ENCODE measurements around the gene DNAH2. TPM values are rescaled to one million over a fixed set of nuclear protein-coding genes. Genes with fewer than 3 reads are reported as not detected.

Gene DNAH2
- total and polyA plus RNA-seq, 9 of the 15 experiments (the other 6 are each of a cell fraction or from before 2014, with no cell fraction given), result 0.03 TPM; not detected in 8

- TF ChIP-seq KDM1A (IDR thresholded peaks at IDR 0.05) (no peak), MTA2 (IDR thresholded peaks at IDR 0.05; ENCODE audit: low read depth) (no peak), MECOM (CRISPR knock-in tag; IDR thresholded peaks at IDR 0.05) (no peak), DLX4 (CRISPR knock-in tag; IDR thresholded peaks at IDR 0.05) (no peak), POLR2A (conservative IDR thresholded peaks at IDR 0.05) (peak; percentile 60; the same call in 1 of the 2 replicates), PPARD (CRISPR knock-in tag; IDR thresholded peaks at IDR 0.05) (no peak), MTF1 (CRISPR knock-in tag; IDR thresholded peaks at IDR 0.05; ENCODE audit: borderline replicate concordance) (no peak), ZKSCAN1 (IDR thresholded peaks at IDR 0.05; ENCODE audit: low read depth, low read length) (no peak), RBM17 (IDR thresholded peaks at IDR 0.05; ENCODE audit: borderline replicate concordance, low read depth, low read length) (no peak), C11orf30 (IDR thresholded peaks at IDR 0.05; ENCODE audit: low read depth) (peak; percentile 67), NFATC3 (IDR thresholded peaks at IDR 0.05) (no peak), SNRNP70 (optimal IDR thresholded peaks at IDR 0.05; ENCODE audit: low read depth, low read length) (no peak), ZNF146 (CRISPR knock-in tag; IDR thresholded peaks at IDR 0.05; ENCODE audit: unreplicated experiment) (no peak), PHF8 (IDR thresholded peaks at IDR 0.05; ENCODE audit: borderline replicate concordance, low read length) (peak; percentile 62; the same call in 1 of the 2 replicates), PML (IDR thresholded peaks at IDR 0.05; ENCODE audit: low read length) (no peak; the same call in 1 of the 2 replicates), SMARCA5 (IDR thresholded peaks at IDR 0.05) (no peak), RBM22 (IDR thresholded peaks at IDR 0.05; ENCODE audit: low read depth, low read length, poor library complexity, severe bottlenecking) (peak; percentile 89), GABPB2 (CRISPR knock-in tag; conservative IDR thresholded peaks at IDR 0.05) (no peak), THRAP3 (IDR thresholded peaks at IDR 0.05; ENCODE audit: borderline replicate concordance) (no peak), HMG20B (CRISPR knock-in tag; IDR thresholded peaks at IDR 0.05) (no peak)
- TF ChIP-seq, protein P1, sequence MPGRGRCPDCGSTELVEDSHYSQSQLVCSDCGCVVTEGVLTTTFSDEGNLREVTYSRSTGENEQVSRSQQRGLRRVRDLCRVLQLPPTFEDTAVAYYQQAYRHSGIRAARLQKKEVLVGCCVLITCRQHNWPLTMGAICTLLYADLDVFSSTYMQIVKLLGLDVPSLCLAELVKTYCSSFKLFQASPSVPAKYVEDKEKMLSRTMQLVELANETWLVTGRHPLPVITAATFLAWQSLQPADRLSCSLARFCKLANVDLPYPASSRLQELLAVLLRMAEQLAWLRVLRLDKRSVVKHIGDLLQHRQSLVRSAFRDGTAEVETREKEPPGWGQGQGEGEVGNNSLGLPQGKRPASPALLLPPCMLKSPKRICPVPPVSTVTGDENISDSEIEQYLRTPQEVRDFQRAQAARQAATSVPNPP (IDR thresholded peaks at IDR 0.05; ENCODE audit: borderline replicate concordance, insufficient read depth, insufficient read length), result no peak
- TF ChIP-seq, protein P2, sequence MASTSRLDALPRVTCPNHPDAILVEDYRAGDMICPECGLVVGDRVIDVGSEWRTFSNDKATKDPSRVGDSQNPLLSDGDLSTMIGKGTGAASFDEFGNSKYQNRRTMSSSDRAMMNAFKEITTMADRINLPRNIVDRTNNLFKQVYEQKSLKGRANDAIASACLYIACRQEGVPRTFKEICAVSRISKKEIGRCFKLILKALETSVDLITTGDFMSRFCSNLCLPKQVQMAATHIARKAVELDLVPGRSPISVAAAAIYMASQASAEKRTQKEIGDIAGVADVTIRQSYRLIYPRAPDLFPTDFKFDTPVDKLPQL (IDR thresholded peaks at IDR 0.05; ENCODE audit: extremely low read depth, insufficient read length), result no peak
- TF ChIP-seq, protein P3, sequence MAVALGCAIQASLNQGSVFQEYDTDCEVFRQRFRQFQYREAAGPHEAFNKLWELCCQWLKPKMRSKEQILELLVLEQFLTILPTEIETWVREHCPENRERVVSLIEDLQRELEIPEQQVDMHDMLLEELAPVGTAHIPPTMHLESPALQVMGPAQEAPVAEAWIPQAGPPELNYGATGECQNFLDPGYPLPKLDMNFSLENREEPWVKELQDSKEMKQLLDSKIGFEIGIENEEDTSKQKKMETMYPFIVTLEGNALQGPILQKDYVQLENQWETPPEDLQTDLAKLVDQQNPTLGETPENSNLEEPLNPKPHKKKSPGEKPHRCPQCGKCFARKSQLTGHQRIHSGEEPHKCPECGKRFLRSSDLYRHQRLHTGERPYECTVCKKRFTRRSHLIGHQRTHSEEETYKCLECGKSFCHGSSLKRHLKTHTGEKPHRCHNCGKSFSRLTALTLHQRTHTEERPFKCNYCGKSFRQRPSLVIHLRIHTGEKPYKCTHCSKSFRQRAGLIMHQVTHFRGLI (CRISPR knock-in tag; IDR thresholded peaks at IDR 0.05), result no peak
- TF ChIP-seq, protein P4, sequence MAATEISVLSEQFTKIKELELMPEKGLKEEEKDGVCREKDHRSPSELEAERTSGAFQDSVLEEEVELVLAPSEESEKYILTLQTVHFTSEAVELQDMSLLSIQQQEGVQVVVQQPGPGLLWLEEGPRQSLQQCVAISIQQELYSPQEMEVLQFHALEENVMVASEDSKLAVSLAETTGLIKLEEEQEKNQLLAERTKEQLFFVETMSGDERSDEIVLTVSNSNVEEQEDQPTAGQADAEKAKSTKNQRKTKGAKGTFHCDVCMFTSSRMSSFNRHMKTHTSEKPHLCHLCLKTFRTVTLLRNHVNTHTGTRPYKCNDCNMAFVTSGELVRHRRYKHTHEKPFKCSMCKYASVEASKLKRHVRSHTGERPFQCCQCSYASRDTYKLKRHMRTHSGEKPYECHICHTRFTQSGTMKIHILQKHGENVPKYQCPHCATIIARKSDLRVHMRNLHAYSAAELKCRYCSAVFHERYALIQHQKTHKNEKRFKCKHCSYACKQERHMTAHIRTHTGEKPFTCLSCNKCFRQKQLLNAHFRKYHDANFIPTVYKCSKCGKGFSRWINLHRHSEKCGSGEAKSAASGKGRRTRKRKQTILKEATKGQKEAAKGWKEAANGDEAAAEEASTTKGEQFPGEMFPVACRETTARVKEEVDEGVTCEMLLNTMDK (IDR thresholded peaks at IDR 0.05; ENCODE audit: borderline replicate concordance, insufficient read depth, low read depth, low read length, poor library complexity, severe bottlenecking), result peak; percentile 77
These were observed 139.5 kb downstream of the DNAH2 start, which contains the start of gene NAA38 (continued) for GRCh38 chr17:7856811-7857712.

Data from K562 (cell line).